DOHH2 (cell line): ENCODE results near the gene FUNDC2.

Source experiments
- H3F3A ChIP-seq: fragments of 200-600 bp; sonication (generic), shearing (Covaris generic); 2 replicates; pipeline ENCODE4 v1.6.0; 2016; ENCODE audit warnings: antibody characterized with exemption, mild to moderate bottlenecking; ENCODE audit not compliant: control insufficient read depth, insufficient read depth
- H3K27ac ChIP-seq: fragments of 200-600 bp; sonication (generic); 2 replicates; pipeline ENCODE4 v1.5.1; 2014; ENCODE audit warnings: low read depth, mild to moderate bottlenecking, low read length, moderate library complexity
- H3K27me3 ChIP-seq: fragments of 200-600 bp; sonication (generic); 2 replicates; pipeline ENCODE4 v1.6.1; 2014; ENCODE audit warnings: mild to moderate bottlenecking, low read length, mixed read lengths; ENCODE audit not compliant: control insufficient read depth
- H3K36me3 ChIP-seq: fragments of 200-600 bp; sonication (generic); 2 replicates; pipeline ENCODE4 v1.6.1; 2014; ENCODE audit warnings: mild to moderate bottlenecking, low read length, moderate library complexity, mixed read lengths; ENCODE audit not compliant: control insufficient read depth
- H3K4me1 ChIP-seq: fragments of 200-600 bp; sonication (generic); 2 replicates; pipeline ENCODE4 v1.6.1; 2014; ENCODE audit warnings: mild to moderate bottlenecking, low read length, mixed read lengths; ENCODE audit not compliant: control insufficient read depth
- H3K4me2 ChIP-seq: fragments of 200-600 bp; sonication (generic); 2 replicates; pipeline ENCODE4 v1.6.0; 2014; ENCODE audit warnings: mild to moderate bottlenecking, low read length, moderate library complexity
- H3K4me3 ChIP-seq: fragments of 200-600 bp; sonication (generic); 2 replicates; pipeline ENCODE4 v1.5.1; 2014; ENCODE audit warnings: mild to moderate bottlenecking, low read length, mixed read lengths
- H3K79me2 ChIP-seq: fragments of 200-600 bp; sonication (generic); 2 replicates; pipeline ENCODE4 v1.6.1; 2014; ENCODE audit warnings: mild to moderate bottlenecking, low read length, mixed read lengths; ENCODE audit not compliant: control insufficient read depth
- H3K9me2 ChIP-seq: fragments of 200-600 bp; sonication (generic); replicated peaks from 2 replicates; pipeline ENCODE4 v1.6.1; 2014; ENCODE audit warnings: mild to moderate bottlenecking, low read length, mixed read lengths; ENCODE audit not compliant: control insufficient read depth
- H3K9me3 ChIP-seq: fragments of 200-600 bp; sonication (generic); 2 replicates; pipeline ENCODE4 v1.6.1; 2014; ENCODE audit warnings: antibody characterized with exemption, low read length, mixed read lengths; ENCODE audit not compliant: control insufficient read depth, insufficient read depth
- H4K20me1 ChIP-seq: fragments of 200-600 bp; sonication (generic); 2 replicates; pipeline ENCODE4 v1.6.0; 2014; ENCODE audit warnings: low read depth, mild to moderate bottlenecking, antibody characterized with exemption, low read length, moderate library complexity; ENCODE audit not compliant: control insufficient read depth, insufficient read depth
- EZH2phosphoT487 ChIP-seq: fragments of 200-600 bp; sonication (generic); IDR thresholded peaks from 2 replicates; pipeline ENCODE4 v1.6.1; 2017; ENCODE audit warnings: borderline replicate concordance, mild to moderate bottlenecking, antibody characterized with exemption, low read length, moderate library complexity, mixed read lengths
- TF ChIP-seq, protein P1 (sequence below): fragments of 200-600 bp; sonication (generic); IDR thresholded peaks from one replicate; pipeline ENCODE4 v1.5.1; 2014; ENCODE audit warnings: antibody characterized with exemption, mild to moderate bottlenecking, low read depth, low read length; ENCODE audit not compliant: poor library complexity, severe bottlenecking

Gene FUNDC2

GRCh38 chrX:154990496-154990895 lies 36.1 kb upstream of the FUNDC2 start:
- TF ChIP-seq, protein P1, sequence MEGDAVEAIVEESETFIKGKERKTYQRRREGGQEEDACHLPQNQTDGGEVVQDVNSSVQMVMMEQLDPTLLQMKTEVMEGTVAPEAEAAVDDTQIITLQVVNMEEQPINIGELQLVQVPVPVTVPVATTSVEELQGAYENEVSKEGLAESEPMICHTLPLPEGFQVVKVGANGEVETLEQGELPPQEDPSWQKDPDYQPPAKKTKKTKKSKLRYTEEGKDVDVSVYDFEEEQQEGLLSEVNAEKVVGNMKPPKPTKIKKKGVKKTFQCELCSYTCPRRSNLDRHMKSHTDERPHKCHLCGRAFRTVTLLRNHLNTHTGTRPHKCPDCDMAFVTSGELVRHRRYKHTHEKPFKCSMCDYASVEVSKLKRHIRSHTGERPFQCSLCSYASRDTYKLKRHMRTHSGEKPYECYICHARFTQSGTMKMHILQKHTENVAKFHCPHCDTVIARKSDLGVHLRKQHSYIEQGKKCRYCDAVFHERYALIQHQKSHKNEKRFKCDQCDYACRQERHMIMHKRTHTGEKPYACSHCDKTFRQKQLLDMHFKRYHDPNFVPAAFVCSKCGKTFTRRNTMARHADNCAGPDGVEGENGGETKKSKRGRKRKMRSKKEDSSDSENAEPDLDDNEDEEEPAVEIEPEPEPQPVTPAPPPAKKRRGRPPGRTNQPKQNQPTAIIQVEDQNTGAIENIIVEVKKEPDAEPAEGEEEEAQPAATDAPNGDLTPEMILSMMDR, result no peak
- TF ChIP-seq EZH2phosphoT487, result no peak
- no peak overlapping the region for H3K4me2 ChIP-seq
- H3K36me3 ChIP-seq, result no peaks in the 10 kb centered on the region
- no peaks in the 10 kb centered on the region for H3K79me2 ChIP-seq
- no peaks in the 10 kb centered on the region for H3K9me3 ChIP-seq
- no peak overlapping the region for H3K27ac ChIP-seq
- no peaks in the 10 kb centered on the region for H3K4me1 ChIP-seq
- no peaks in the 10 kb centered on the region for H4K20me1 ChIP-seq
- no peaks in the 10 kb centered on the region for H3K9me2 ChIP-seq
- H3K27me3 ChIP-seq, result no peaks in the 10 kb centered on the region
- no peak overlapping the region for H3K4me3 ChIP-seq
- no peaks in the 10 kb centered on the region for H3F3A ChIP-seq

GRCh38 chrX:154991039-154991438 lies 35.6 kb upstream of the FUNDC2 start:
- Histone ChIP-seq H3K4me2 (no peak overlapping the region), H3K79me2 (no peaks in the 10 kb centered on the region), H3K4me1 (no peaks in the 10 kb centered on the region), H3K36me3 (no peaks in the 10 kb centered on the region), H3K27me3 (no peaks in the 10 kb centered on the region), H4K20me1 (no peaks in the 10 kb centered on the region), H3K27ac (no peak overlapping the region), H3F3A (no peaks in the 10 kb centered on the region), H3K4me3 (no peak overlapping the region), H3K9me3 (no peaks in the 10 kb centered on the region), H3K9me2 (no peaks in the 10 kb centered on the region)
- TF ChIP-seq EZH2phosphoT487, result no peak
- TF ChIP-seq, protein P1, result no peak

- no peak for TF ChIP-seq EZH2phosphoT487
- TF ChIP-seq, protein P1, result no peak
- H3K4me3 ChIP-seq, result no peak overlapping the region
- H3K4me1 ChIP-seq, result no peaks in the 10 kb centered on the region
- H3K9me2 ChIP-seq, result no peaks in the 10 kb centered on the region
- H4K20me1 ChIP-seq, result no peaks in the 10 kb centered on the region
- H3F3A ChIP-seq, result no peaks in the 10 kb centered on the region
- H3K36me3 ChIP-seq, result no peaks in the 10 kb centered on the region
- no peak overlapping the region for H3K27ac ChIP-seq
- no peaks in the 10 kb centered on the region for H3K27me3 ChIP-seq
- H3K4me2 ChIP-seq, result no peak overlapping the region
- no peaks in the 10 kb centered on the region for H3K9me3 ChIP-seq
- H3K79me2 ChIP-seq, result no peaks in the 10 kb centered on the region
Observed at GRCh38 chrX:154991476-154991875, 35.2 kb upstream of the FUNDC2 start.
